K562 (cell line): ENCODE measurements around the gene ERFL. TPM values are rescaled to one million over a fixed set of nuclear protein-coding genes. Genes with fewer than 3 reads are reported as not detected.

Source experiments
- ATAC-seq: fragments of 200-7000 bp; cut with Tn5 transposase; 3 replicates; pipeline ENCODE4 v1.9.1; 2020; ENCODE audit warnings: moderate library complexity
- BruUV-seq: library from RNA; stranded (reverse); fragments of 400-500 nt; replicated peaks from 2 replicates; lab custom pipeline; 2021; lab: Mats Ljungman, UMichigan
- CTCF ChIA-PET: fragments of 300-600 bp; formaldehyde crosslinking; extraction: SDS; loops from one replicate; lab custom pipeline; 2021; ENCODE audit warnings: low intra/inter-chr PET ratio; lab: Yijun Ruan, JAX
- POLR2A ChIA-PET: fragments of 300-600, 350-650 bp; sonication (Branson Sonifier 250); formaldehyde crosslinking; extraction: SDS; loops from one replicate; lab custom pipeline; 2021; ENCODE audit warnings: antibody characterized with exemption, inconsistent platforms; lab: Yijun Ruan, JAX
- DNase-seq, 4 experiments: peaks; one replicate each; pipeline versions ENCODE4 v3.0.0 to v3.0.0-alpha.2; 2011 to 2018; ENCODE audit warnings: low spot score in 3 of 4, mixed read lengths in 3 of 4; ENCODE audit errors: extremely low read depth in 1 of 4
- FAIRE-seq: peaks from 2 replicates; lab custom pipeline; 2011; peaks lifted over from hg19 to GRCh38; lab: Jason Lieb, UNC
- H2AFZ ChIP-seq: 2 replicates; pipeline ENCODE4 v1.6.0; 2011; ENCODE audit warnings: low read depth, low read length, control low read depth, inconsistent platforms
- H3K27ac ChIP-seq: fragments of 200-600 bp; 3 replicates; pipeline ENCODE4 v1.8.0; 2011; ENCODE audit warnings: low read depth, mild to moderate bottlenecking, control low read depth, inconsistent platforms, low read length, moderate library complexity, mixed read lengths; ENCODE audit errors: extremely low read depth
- H3K27me3 ChIP-seq, 2 experiments: fragments of 300-600 bp in 1 of 2; 2 replicates in 1 of 2; 3 replicates in 1 of 2; pipeline versions ENCODE4 v1.6.0 to v1.8.0; 2011; ENCODE audit warnings: inconsistent platforms in 2 of 2, low read length in 2 of 2, mild to moderate bottlenecking in 1 of 2, mixed read lengths in 1 of 2, moderate library complexity in 1 of 2; ENCODE audit not compliant: control insufficient read depth in 2 of 2, insufficient read depth in 2 of 2
- H3K36me3 ChIP-seq: fragments of 300-600 bp; 3 replicates; pipeline ENCODE4 v1.8.0; 2011; ENCODE audit warnings: mild to moderate bottlenecking, low read length, inconsistent platforms; ENCODE audit not compliant: control insufficient read depth, insufficient read depth
- H3K4me1 ChIP-seq, 2 experiments: fragments of 200-600 bp in 1 of 2; replicated peaks in 1 of 2; 2 replicates in 1 of 2; 3 replicates in 1 of 2; pipeline versions ENCODE4 v1.5.1 to v1.8.0; 2011; ENCODE audit warnings: inconsistent platforms in 2 of 2, low read length in 2 of 2, mild to moderate bottlenecking in 1 of 2, mixed read lengths in 1 of 2, moderate library complexity in 1 of 2; ENCODE audit not compliant: control insufficient read depth in 2 of 2, insufficient read depth in 2 of 2
- H3K4me2 ChIP-seq: 2 replicates; pipeline ENCODE4 v1.6.1; 2011; ENCODE audit warnings: low read length, control low read depth, inconsistent platforms, mixed read lengths; ENCODE audit not compliant: insufficient read depth
- H3K4me3 ChIP-seq: fragments of 200-600 bp; sonication (generic), shearing (Covaris generic); 2 replicates; pipeline ENCODE4 v1.5.1; 2016; ENCODE audit warnings: control low read depth, inconsistent platforms
- H3K79me2 ChIP-seq: fragments of 200-600 bp; 3 replicates; pipeline ENCODE4 v1.8.0; 2011; ENCODE audit warnings: low read length, inconsistent platforms; ENCODE audit not compliant: control insufficient read depth, insufficient read depth
- H3K9ac ChIP-seq, 2 experiments: 2 replicates each; pipeline versions ENCODE4 v1.6.0 to v1.6.1; 2011; ENCODE audit warnings: low read depth in 2 of 2, low read length in 2 of 2, control low read depth in 1 of 2, inconsistent platforms in 1 of 2, mild to moderate bottlenecking in 1 of 2, mixed read lengths in 1 of 2; ENCODE audit not compliant: insufficient read depth in 1 of 2
- H3K9me1 ChIP-seq: one replicate; pipeline ENCODE4 v1.6.0; 2011; ENCODE audit warnings: inconsistent platforms, mild to moderate bottlenecking, low read length, moderate library complexity; ENCODE audit not compliant: control insufficient read depth, insufficient read depth
- H3K9me3 ChIP-seq: replicated peaks from 2 replicates; pipeline ENCODE4 v1.5.1; 2011; ENCODE audit warnings: low read depth, low read length, inconsistent platforms; ENCODE audit not compliant: control insufficient read depth, insufficient read depth
- H4K20me1 ChIP-seq: replicated peaks from 2 replicates; pipeline ENCODE4 v1.6.1; 2011; ENCODE audit warnings: low read length, inconsistent platforms, mixed read lengths; ENCODE audit not compliant: control insufficient read depth, insufficient read depth
- CBFA2T2 ChIP-seq: fragments of 450-650 bp; conservative IDR thresholded peaks from 2 replicates; pipeline ENCODE4 v1.6.1; 2017; ENCODE audit warnings: mild to moderate bottlenecking
- CTBP1 ChIP-seq: fragments of 450-650 bp; IDR thresholded peaks from 2 replicates; pipeline ENCODE4 v1.6.1; 2016; ENCODE audit warnings: borderline replicate concordance
- FOXP1 ChIP-seq: sonication (generic); formaldehyde crosslinking; IDR thresholded peaks from 2 replicates; pipeline ENCODE4 v1.8.0; 2022; ENCODE audit warnings: mild to moderate bottlenecking, missing genetic modification reagents
- ILK ChIP-seq: fragments of 450-650 bp; IDR thresholded peaks from 2 replicates; pipeline ENCODE4 v1.6.1; 2016; ENCODE audit warnings: missing genetic modification characterization, low read depth, mild to moderate bottlenecking, missing compliant biosample characterization, moderate library complexity, borderline replicate concordance
- LEF1 ChIP-seq: fragments of 450-650 bp; IDR thresholded peaks from 2 replicates; pipeline ENCODE4 v1.6.1; 2016; ENCODE audit warnings: mild to moderate bottlenecking
- NFATC3 ChIP-seq: fragments of 450-650 bp; IDR thresholded peaks from 2 replicates; pipeline ENCODE4 v1.6.1; 2017; ENCODE audit warnings: mild to moderate bottlenecking
- RFX7 ChIP-seq: fragments of 250-450 bp; sonication (Bioruptor Pico); IDR thresholded peaks from 2 replicates; pipeline ENCODE4 v1.5.1; 2021; ENCODE audit warnings: mild to moderate bottlenecking
- SIRT6 ChIP-seq: IDR thresholded peaks from one replicate; pipeline ENCODE4 v1.6.1; 2012; ENCODE audit warnings: low read depth, mild to moderate bottlenecking, control low read depth, inconsistent platforms, low read length, moderate library complexity
- SMAD2 ChIP-seq: fragments of 150-350 bp; IDR thresholded peaks from 2 replicates; pipeline ENCODE4 v1.6.1; 2014; ENCODE audit warnings: low read depth, mild to moderate bottlenecking, low read length
- TCF7L2 ChIP-seq: fragments of 150-350 bp; IDR thresholded peaks from 2 replicates; pipeline ENCODE4 v1.6.1; 2016; ENCODE audit warnings: low read depth, mild to moderate bottlenecking, low read length, moderate library complexity
- TSC22D4 ChIP-seq: fragments of 450-650 bp; IDR thresholded peaks from 2 replicates; pipeline ENCODE4 v1.6.1; 2016; ENCODE audit warnings: missing genetic modification characterization, missing biosample characterization, control low read depth
- VEZF1 ChIP-seq: fragments of 200-800 bp; sonication (Bioruptor generic); IDR thresholded peaks from 2 replicates; pipeline ENCODE4 v1.6.1; 2017; ENCODE audit warnings: missing genetic modification characterization, missing compliant biosample characterization
- ZEB2 ChIP-seq: fragments of 450-650 bp; IDR thresholded peaks from 2 replicates; pipeline ENCODE4 v1.6.1; 2016
- ZKSCAN8 ChIP-seq: fragments of 200-800 bp; sonication (Bioruptor generic); IDR thresholded peaks from 2 replicates; pipeline ENCODE4 v1.6.1; 2016; ENCODE audit warnings: missing genetic modification characterization, missing compliant biosample characterization
- ZNF134 ChIP-seq: fragments of 250-450 bp; sonication (Bioruptor Pico); conservative IDR thresholded peaks from 2 replicates; pipeline ENCODE4 v1.4.0; 2020
- ZNF592 ChIP-seq: fragments of 450-650 bp; IDR thresholded peaks from 2 replicates; pipeline ENCODE4 v1.6.1; 2017; ENCODE audit warnings: antibody characterized with exemption, mild to moderate bottlenecking
- ZNF780A ChIP-seq: fragments of 250-450 bp; sonication (Bioruptor Pico); IDR thresholded peaks from 2 replicates; pipeline ENCODE4 v1.5.0; 2021; ENCODE audit warnings: mild to moderate bottlenecking
- WGBS: fragments of 100-300 bp; shearing (Covaris generic); methylation state at CpG from one replicate; pipeline ENCODE4 v1.1.6; 2016; ENCODE audit warnings: low coverage, mixed read lengths; ENCODE audit not compliant: insufficient coverage; ENCODE audit errors: missing lambda C conversion rate; 5-methylcytosine and 5-hydroxymethylcytosine counted together
- in situ Hi-C: fragments of 300-500 bp; cut with MboI; formaldehyde crosslinking; loops from 4 replicates; pipeline ENCODE4 v1.15.0; 2018; ENCODE audit warnings: inconsistent platforms, mixed read lengths
- intact Hi-C: fragments of 100-400 bp; cut with micrococcal nuclease; formaldehyde crosslinking; loops from 2 replicates; pipeline ENCODE4 v1.14.2; 2022
- polyA plus RNA-seq, 8 experiments: library from polyadenylated mRNA; depleted of rRNA in 4 of 8; stranded (reverse) in 5 of 8; unstranded in 3 of 8; fragments of >200 nt; fragmentation: Nextera tagmentation in 2 of 8; fragmentation: Illumina TruSeq in 1 of 8; extraction: Ambion mirVana in 2 of 8; extraction: Trizol in 1 of 8; gene quantifications; 2 replicates each; pipeline versions ENCODE4 v1.2.1 to v1.2.3, GENCODE V29; 2011 to 2014; ENCODE audit warnings: inconsistent platforms in 1 of 8, missing spikeins in 1 of 8
- total RNA-seq, 7 experiments: library from RNA; depleted of rRNA in 6 of 7; stranded (reverse); fragments of >200 nt in 6 of 7; fragmentation: Illumina TruSeq in 2 of 7; extraction: Trizol in 2 of 7; gene quantifications; 2 replicates each; pipeline versions ENCODE4 v1.2.1 to v1.2.3, GENCODE V29; 2011 to 2021; ENCODE audit warnings: low replicate concordance in 1 of 7

Gene ERFL
- total and polyA plus RNA-seq, 9 of the 15 experiments (the other 6 are each of a cell fraction or from before 2014, with no cell fraction given), result 0.07 to 0.75 (median 0.32) TPM; not detected in 4

GRCh38 chr19:41926028-41926762 lies 2.1 kb downstream of the ERFL start:
- no peak overlapping the region for H3K27ac ChIP-seq
- POLR2A ChIA-PET, result interaction anchor here (1.0 kb wide), 1 partner anchor 9 kb away, joined by 3 read pairs; no protein-coding TSS in a partner anchor
- H3K9me1 ChIP-seq, result no peaks in the 10 kb centered on the region
- no peak overlapping the region for H3K9ac ChIP-seq
- H3K4me3 ChIP-seq, result no peak overlapping the region
- 19% methylated on average over 20 of the region's 27 CpGs for WGBS
- ATAC-seq (no peak), FAIRE-seq (no peak), DNase-seq (no peak)
- H4K20me1 ChIP-seq, result no peaks in the 10 kb centered on the region
- CTCF ChIA-PET, result no interaction called here
- H3K9me3 ChIP-seq, result no peaks in the 10 kb centered on the region
- no peaks in the 10 kb centered on the region; a peak in 2 of 5 replicates for H3K27me3 ChIP-seq
- in situ Hi-C loops, result no loop called here
- H2AFZ ChIP-seq, result no peak overlapping the region
- TF ChIP-seq LEF1 (no peak), SMAD2 (no peak), ZNF134 (CRISPR knock-in tag) (no peak), TSC22D4 (tag) (no peak), ZNF780A (CRISPR knock-in tag) (no peak), VEZF1 (CRISPR knock-in tag) (peak; percentile 72), CTBP1 (peak; percentile 14; the same call in 1 of the 2 replicates), SIRT6 (no peak), ZNF592 (no peak), FOXP1 (CRISPR knock-in tag) (no peak), ZEB2 (peak; percentile 93), NFATC3 (no peak), CBFA2T2 (peak; percentile 29; the same call in 1 of the 2 replicates), RFX7 (CRISPR knock-in tag) (no peak), TCF7L2 (no peak), ILK (tag) (no peak), ZKSCAN8 (CRISPR knock-in tag) (no peak)
- H3K36me3 ChIP-seq, result no peaks in the 10 kb centered on the region
- peaks cover 8% of the 10 kb centered on the region; the same call in 2 of the 3 replicates for H3K79me2 ChIP-seq
- peaks cover 30 to 53% of the 10 kb centered on the region in 2 experiments for H3K4me1 ChIP-seq
- BruUV-seq, result no TSS peak
- intact Hi-C loops, result no loop called here
- H3K4me2 ChIP-seq, result no peak overlapping the region
